ENCODE data around the gene KHSRP.
A peak's percentile ranks its signal among the peaks of the same experiment; 100 is the strongest.

KHSRP gene

GRCh38 chr19:6464070-6464873 lies 39.7 kb upstream of the KHSRP start, which contains the start of gene CRB3:
TSS of gene CRB3 (plus strand) at chr19:6464271. CDS start at chr19:6464702, 431 bp downstream.
- Histone ChIP-seq H3K27me3 (no peaks in the 10 kb centered on the region), H3K9me3 (no peaks in the 10 kb centered on the region), H3K4me1 (no peaks in the 10 kb centered on the region), H3K4me2 (no peak within 1 kb of the TSS), H3K36me3 (no peaks in the 10 kb centered on the region), H3K27ac (no peak within 1 kb of the TSS), H3K9ac (no peak within 1 kb of the TSS), H4K20me1 (no peaks in the 10 kb centered on the region), H3K4me3 (no peak within 1 kb of the TSS)
- TF ChIP-seq Cebpa-rat (IDR thresholded peaks at IDR 0.05), result no peak

DNA sequence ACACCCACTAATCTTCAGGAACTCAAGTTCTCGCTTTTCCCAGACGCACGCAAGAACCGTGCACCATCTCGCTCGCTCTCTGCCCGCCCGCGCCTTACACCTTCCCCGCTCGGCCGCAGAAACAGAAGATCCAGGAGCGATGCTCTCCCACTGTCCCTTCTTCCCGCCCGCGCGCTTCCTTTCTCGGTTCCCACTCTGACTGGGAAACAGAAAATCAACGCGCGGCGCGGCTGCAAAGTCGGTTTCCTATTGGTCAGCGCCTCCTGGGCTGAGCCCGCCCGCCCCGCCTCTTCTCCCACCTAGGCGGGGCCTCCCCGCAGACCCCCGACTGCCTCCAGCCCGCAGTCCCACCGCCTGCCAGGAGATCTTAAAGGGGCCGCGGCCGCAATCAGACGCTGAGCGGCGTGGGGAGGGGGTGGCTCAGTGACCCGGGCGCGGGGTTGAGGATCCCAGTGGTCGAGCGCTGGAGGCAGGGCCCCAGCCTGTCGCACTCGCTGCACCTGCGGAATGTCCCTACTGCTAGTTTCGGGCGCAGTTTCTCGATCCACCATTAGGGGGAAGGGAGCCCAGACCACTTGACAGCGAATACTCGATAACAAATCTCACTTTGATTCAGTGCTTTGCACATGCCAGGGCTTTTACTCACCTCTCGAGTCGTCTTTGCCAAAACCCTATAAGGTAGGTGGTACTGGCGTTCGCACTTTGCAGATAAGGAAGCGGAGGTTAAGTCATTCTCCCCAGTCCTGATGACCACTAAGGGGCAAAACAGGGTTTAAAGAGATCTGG lies 35.7 kb upstream of the KHSRP start:
- TF ChIP-seq Cebpa-rat (IDR thresholded peaks at IDR 0.05), result no peak
- Histone ChIP-seq H3K9me3 (peaks cover 9% of the 10 kb centered on the region; the same call in 1 of the 2 replicates), H4K20me1 (peaks cover 10% of the 10 kb centered on the region), H3K9ac (peak overlapping the region; percentile 82), H3K36me3 (peaks cover 22% of the 10 kb centered on the region), H3K27ac (peak overlapping the region; percentile 81; the same call in 1 of the 2 replicates), H3K4me2 (peak overlapping the region; percentile 98), H3K4me1 (peaks cover 22% of the 10 kb centered on the region), H3K27me3 (no peaks in the 10 kb centered on the region), H3K4me3 (peak overlapping the region; percentile 91)

- H3K4me2 ChIP-seq, result peak within 1 kb of the TSS; percentile 98
- H3K4me1 ChIP-seq, result peaks cover 22% of the 10 kb centered on the region
- peak within 1 kb of the TSS; percentile 81 for H3K27ac ChIP-seq
- peaks cover 30% of the 10 kb centered on the region for H3K36me3 ChIP-seq
- H3K9ac ChIP-seq, result peak within 1 kb of the TSS; percentile 82
- peaks cover 17% of the 10 kb centered on the region for H3K9me3 ChIP-seq
- no peaks in the 10 kb centered on the region for H3K27me3 ChIP-seq
- peaks cover 10% of the 10 kb centered on the region for H4K20me1 ChIP-seq
- peak within 1 kb of the TSS; percentile 91 for H3K4me3 ChIP-seq
- TF ChIP-seq Cebpa-rat (IDR thresholded peaks at IDR 0.05), result no peak
Observed at GRCh38 chr19:6459262-6460098, 34.9 kb upstream of the KHSRP start, which contains the start of gene SLC25A23. TSS of gene SLC25A23 (minus strand) at chr19:6459792. CDS start at chr19:6459628, 164 bp downstream.

DNA sequence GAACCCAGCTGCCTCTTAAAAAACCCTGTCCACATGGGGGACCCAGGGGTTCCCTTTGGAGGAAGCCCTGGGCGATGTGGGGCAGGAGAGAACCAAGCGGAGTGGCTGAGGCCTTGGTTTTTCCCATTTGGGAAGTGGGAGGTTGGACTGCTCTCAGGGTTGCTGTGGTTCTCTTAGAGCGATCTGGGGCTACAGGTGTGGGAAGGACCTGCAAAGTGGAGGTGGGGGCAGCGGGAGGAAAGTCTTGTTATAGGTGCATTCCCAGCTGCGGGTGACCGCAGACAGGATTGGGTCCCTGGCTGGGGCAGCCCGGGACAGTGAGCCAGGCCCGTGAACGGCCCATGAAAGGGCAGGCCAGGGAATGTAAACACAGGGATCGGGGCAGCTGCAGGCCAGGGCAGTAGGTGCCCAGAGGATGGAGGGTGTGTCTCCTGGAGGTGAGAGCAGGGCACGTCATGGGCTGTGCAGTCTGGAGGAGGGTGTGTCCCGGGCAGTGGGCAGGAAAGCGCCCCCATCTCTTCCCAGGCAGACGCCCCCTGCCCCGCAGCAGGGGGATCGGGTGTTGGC lies 34.2 kb upstream of the KHSRP start:
- Histone ChIP-seq H3K27me3 (no peaks in the 10 kb centered on the region), H3K9me3 (peaks cover 24% of the 10 kb centered on the region), H3K36me3 (peaks cover 37% of the 10 kb centered on the region), H3K4me2 (peak overlapping the region; percentile 98), H3K27ac (peak overlapping the region; percentile 81), H4K20me1 (peaks cover 10% of the 10 kb centered on the region), H3K4me1 (peaks cover 22% of the 10 kb centered on the region), H3K4me3 (peak overlapping the region; percentile 91), H3K9ac (peak overlapping the region; percentile 82)
- no peak for TF ChIP-seq Cebpa-rat (IDR thresholded peaks at IDR 0.05)

DNA sequence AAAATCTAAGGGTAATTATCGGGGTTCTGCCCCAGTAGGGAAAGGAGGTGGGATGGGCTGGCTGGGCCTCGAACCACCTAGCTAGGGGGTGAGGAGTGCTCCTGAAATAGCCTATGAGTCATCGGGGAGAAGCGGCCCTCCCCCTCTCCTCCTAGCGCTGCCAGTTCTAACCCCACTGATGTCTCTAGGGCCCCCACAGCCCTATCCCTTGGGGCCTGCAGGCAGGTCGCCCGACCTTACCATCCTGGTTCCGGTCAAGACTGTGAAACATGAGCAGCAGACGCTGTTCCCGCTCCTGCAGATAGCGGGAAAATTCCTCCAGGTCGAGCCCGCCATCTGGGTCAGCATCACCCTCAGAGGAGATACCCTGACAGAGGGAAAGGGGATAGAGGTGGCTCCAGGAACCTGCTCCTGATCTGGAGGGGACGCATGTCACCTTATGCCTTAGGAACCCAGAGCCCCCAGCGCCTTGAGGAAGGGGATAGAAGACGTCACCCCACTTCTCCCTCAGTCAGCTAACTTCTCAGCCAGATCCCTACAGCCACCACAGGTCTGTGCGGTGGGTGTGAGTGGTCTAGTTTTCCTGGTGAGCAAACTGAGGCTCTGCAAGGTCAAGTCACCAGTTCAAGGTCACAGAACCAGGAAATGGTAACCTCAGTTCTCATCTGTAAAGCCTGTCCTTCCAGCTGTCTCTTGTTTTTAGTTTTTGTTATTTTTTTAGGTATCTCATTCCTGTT lies 33.5 kb upstream of the KHSRP start:
- no peak for TF ChIP-seq Cebpa-rat (IDR thresholded peaks at IDR 0.05)
- Histone ChIP-seq H3K9me3 (peaks cover 26% of the 10 kb centered on the region), H4K20me1 (peaks cover 10% of the 10 kb centered on the region), H3K36me3 (peaks cover 43% of the 10 kb centered on the region), H3K27ac (peak overlapping the region; percentile 51), H3K4me1 (peaks cover 22% of the 10 kb centered on the region), H3K4me3 (peak overlapping the region; percentile 91), H3K27me3 (no peaks in the 10 kb centered on the region), H3K9ac (peak overlapping the region; percentile 82; the same call in 1 of the 2 replicates), H3K4me2 (peak overlapping the region; percentile 98)

DNA sequence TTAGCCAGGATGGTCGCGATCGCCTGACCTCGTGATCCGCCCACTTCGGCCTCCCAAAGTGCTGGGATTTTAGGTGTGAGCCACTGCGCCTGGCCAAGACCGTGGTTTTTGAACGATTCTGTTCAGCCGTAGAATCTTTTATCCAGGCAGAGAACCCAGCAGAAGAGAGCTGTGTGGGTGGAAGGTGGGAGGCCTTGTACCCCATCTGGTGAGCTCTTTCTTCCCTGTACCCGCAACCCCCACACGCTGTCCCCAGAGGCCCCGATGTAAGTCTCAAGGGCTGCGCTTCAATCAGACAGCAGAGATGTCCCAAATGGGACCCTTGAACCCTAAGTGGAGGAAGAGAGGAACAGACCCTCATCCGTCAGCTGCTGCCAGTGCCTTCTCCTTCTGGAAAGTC lies 31.3 kb upstream of the KHSRP start:
- no peak for TF ChIP-seq Cebpa-rat (IDR thresholded peaks at IDR 0.05)
- Histone ChIP-seq H3K4me2 (no peak overlapping the region), H3K9me3 (peaks cover 26% of the 10 kb centered on the region), H4K20me1 (peaks cover 10% of the 10 kb centered on the region), H3K4me1 (peaks cover 22% of the 10 kb centered on the region), H3K36me3 (peaks cover 65% of the 10 kb centered on the region), H3K4me3 (no peak overlapping the region), H3K9ac (no peak overlapping the region), H3K27me3 (no peaks in the 10 kb centered on the region), H3K27ac (no peak overlapping the region)

DNA sequence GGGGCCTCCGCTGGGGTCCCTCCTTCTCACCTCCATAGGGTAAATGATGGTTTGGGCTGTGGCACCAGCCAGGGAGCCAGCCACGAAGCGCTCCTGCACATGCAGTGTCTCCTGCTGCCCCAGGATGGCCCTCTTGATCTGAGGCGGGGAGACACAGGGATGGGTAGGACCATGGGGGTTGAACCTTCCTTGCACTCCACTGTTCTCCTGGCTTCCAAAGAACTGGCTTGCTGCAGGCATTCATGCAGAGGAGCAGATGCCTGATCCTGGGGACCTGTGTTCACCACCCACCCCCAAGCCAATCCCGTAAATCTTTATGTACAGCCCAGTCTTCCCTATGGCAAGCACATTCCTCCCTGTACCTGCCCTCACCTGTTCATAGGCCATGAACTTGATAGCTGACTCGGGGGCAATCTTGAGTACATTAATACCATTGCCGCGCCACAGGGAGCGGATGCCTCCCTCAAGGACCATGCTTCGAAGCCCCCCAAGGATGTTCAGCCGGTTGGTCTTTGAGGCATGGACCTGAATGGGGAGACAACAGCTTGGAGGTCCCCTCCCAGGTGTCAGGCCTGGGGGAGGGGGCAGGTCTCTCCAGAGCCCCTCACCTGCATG lies 29.4 kb upstream of the KHSRP start:
- peaks cover 21% of the 10 kb centered on the region for H3K4me1 ChIP-seq
- no peaks in the 10 kb centered on the region for H3K27me3 ChIP-seq
- H3K9ac ChIP-seq, result no peak overlapping the region
- TF ChIP-seq Cebpa-rat (IDR thresholded peaks at IDR 0.05), result no peak
- no peak overlapping the region for H3K27ac ChIP-seq
- peaks cover 79% of the 10 kb centered on the region for H3K36me3 ChIP-seq
- no peak overlapping the region for H3K4me3 ChIP-seq
- peaks cover 10% of the 10 kb centered on the region for H4K20me1 ChIP-seq
- H3K4me2 ChIP-seq, result no peak overlapping the region
- peaks cover 26% of the 10 kb centered on the region for H3K9me3 ChIP-seq

DNA sequence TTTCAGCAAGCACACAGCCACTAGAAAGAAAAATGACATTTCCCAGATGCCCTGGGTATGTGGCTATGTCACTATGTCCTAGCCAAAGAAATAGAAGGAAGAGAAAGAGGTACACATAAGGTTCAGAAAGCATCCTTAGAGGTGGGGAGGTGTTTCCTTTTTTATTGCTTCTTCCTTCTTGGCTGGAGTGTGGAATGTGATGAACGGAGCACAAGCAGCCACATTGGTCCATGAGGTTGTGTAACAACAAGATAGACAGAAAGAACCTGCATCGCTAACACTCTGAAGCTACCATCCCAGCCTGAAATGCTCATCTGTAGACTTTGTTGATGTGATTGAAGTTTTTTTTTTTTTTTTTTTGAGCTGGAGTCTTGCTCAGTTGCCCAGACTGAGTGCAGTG lies 28.3 kb upstream of the KHSRP start:
- no peak overlapping the region for H3K9ac ChIP-seq
- H3K36me3 ChIP-seq, result peaks cover 79% of the 10 kb centered on the region
- H3K9me3 ChIP-seq, result peaks cover 26% of the 10 kb centered on the region
- no peak for TF ChIP-seq Cebpa-rat (IDR thresholded peaks at IDR 0.05)
- H4K20me1 ChIP-seq, result no peaks in the 10 kb centered on the region
- H3K27ac ChIP-seq, result no peak overlapping the region
- no peaks in the 10 kb centered on the region for H3K27me3 ChIP-seq
- H3K4me1 ChIP-seq, result peaks cover 9% of the 10 kb centered on the region
- no peak overlapping the region for H3K4me3 ChIP-seq
- no peak overlapping the region for H3K4me2 ChIP-seq

Measured in BLaER1 (cell line).